HG03045 (cell line): ENCODE data around the gene LYRM4.

Experiments used
- ATAC-seq: cut with Tn5 transposase; IDR thresholded peaks from one replicate; pipeline ENCODE4 v1.9.1; 2021; ENCODE audit warnings: mild to moderate bottlenecking, moderate library complexity; ENCODE audit not compliant: unreplicated experiment

The LYRM4 gene

GRCh38 chr6:5247201-5247600, 13.5 kb downstream of the LYRM4 start:
- ATAC-seq: no peak

GRCh38 chr6:5246141-5247097, 14.3 kb downstream of the LYRM4 start:
- no peak for ATAC-seq

- no peak for ATAC-seq
These were observed 17.7 kb downstream of the LYRM4 start for GRCh38 chr6:5243069-5243468.

GRCh38 chr6:5241252-5241651, 19.5 kb downstream of the LYRM4 start:
- no peak for ATAC-seq

- no peak for ATAC-seq
These were observed 22.4 kb downstream of the LYRM4 start for GRCh38 chr6:5238336-5238735.

GRCh38 chr6:5237805-5238204, 22.9 kb downstream of the LYRM4 start:
- no peak for ATAC-seq

- no peak for ATAC-seq
These were observed 24.9 kb downstream of the LYRM4 start for GRCh38 chr6:5235830-5236229.

- ATAC-seq: no peak
These were observed 25.9 kb downstream of the LYRM4 start for GRCh38 chr6:5234874-5235273.

GRCh38 chr6:5231289-5231688, 29.5 kb downstream of the LYRM4 start:
- no peak for ATAC-seq

GRCh38 chr6:5230081-5230480, 30.7 kb downstream of the LYRM4 start:
- no peak for ATAC-seq

- no peak for ATAC-seq
These were observed 31.4 kb downstream of the LYRM4 start for GRCh38 chr6:5229356-5229755.

GRCh38 chr6:5223309-5223708, 37.4 kb downstream of the LYRM4 start:
- no peak for ATAC-seq

- no peak for ATAC-seq
These were observed 40.3 kb downstream of the LYRM4 start for GRCh38 chr6:5220443-5220842.

- no peak for ATAC-seq
These were observed 41.6 kb downstream of the LYRM4 start for GRCh38 chr6:5219011-5219691.

- ATAC-seq: no peak
These were observed 43.4 kb downstream of the LYRM4 start for GRCh38 chr6:5217356-5217755.

GRCh38 chr6:5215799-5216198, 45.0 kb downstream of the LYRM4 start:
- no peak for ATAC-seq

- no peak for ATAC-seq
These were observed 45.6 kb downstream of the LYRM4 start for GRCh38 chr6:5215159-5215558.

GRCh38 chr6:5214570-5215052, 46.1 kb downstream of the LYRM4 start:
- no peak for ATAC-seq

- ATAC-seq: no peak
These were observed 46.9 kb downstream of the LYRM4 start for GRCh38 chr6:5213836-5214235.

- ATAC-seq: no peak
These were observed 49.3 kb downstream of the LYRM4 start for GRCh38 chr6:5211492-5211891.

- no peak for ATAC-seq
These were observed 52.2 kb downstream of the LYRM4 start for GRCh38 chr6:5208471-5208971.

GRCh38 chr6:5208057-5208456, 52.7 kb downstream of the LYRM4 start:
- ATAC-seq: no peak
